Stimulated activated CD4-positive, alpha-beta T cell treated with anti-CD3 and anti-CD28 coated beads, TNF-alpha, amount 100 ng/mL, for 4 hours (primary cell): Measurements from ENCODE around the gene VAMP2.

ENCODE experiments used
- DNase-seq, 3 experiments: peaks; one replicate each; pipeline ENCODE4 v3.0.0-alpha.2; 2020; ENCODE audit warnings: low read depth in 3 of 3

The VAMP2 gene

DNA sequence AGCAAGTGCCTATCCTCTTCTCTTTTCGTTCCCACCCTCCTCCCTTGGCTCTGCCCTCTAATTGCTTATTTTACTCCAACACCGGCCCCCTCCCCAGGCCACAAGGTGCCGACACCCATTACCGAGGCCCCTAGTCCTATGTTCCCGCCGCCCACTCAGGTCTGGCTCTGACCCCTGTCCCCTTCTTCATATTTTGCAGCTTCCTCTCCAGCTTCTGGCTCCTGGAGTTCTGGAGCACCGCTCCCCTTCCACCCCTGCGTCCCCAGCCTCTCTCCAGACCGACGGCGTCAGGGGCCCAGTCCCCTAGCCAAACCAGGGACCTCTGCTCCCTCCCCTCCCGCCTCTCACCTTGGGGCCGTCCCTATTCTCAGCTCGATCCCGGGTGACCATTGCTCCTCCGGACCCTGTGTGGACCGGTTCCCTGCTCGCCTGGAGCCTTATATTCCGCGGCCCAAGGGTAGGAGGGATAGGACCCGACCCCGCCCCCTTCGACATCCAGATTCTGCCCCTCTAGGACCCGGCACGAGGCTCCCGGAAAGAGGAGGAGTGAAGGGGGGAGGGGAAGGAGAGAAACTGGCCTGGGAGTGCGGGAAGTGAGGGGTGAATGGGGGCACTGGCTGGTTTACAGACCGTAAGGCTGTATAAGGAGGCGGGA, 38.9 kb downstream of the VAMP2 start, which contains the start of gene HES7:
HES7 (minus strand) TSS at position 412 of the 655 bp plus-strand sequence; CDS start at position 390, 22 bp downstream.
- no peak for DNase-seq

DNA sequence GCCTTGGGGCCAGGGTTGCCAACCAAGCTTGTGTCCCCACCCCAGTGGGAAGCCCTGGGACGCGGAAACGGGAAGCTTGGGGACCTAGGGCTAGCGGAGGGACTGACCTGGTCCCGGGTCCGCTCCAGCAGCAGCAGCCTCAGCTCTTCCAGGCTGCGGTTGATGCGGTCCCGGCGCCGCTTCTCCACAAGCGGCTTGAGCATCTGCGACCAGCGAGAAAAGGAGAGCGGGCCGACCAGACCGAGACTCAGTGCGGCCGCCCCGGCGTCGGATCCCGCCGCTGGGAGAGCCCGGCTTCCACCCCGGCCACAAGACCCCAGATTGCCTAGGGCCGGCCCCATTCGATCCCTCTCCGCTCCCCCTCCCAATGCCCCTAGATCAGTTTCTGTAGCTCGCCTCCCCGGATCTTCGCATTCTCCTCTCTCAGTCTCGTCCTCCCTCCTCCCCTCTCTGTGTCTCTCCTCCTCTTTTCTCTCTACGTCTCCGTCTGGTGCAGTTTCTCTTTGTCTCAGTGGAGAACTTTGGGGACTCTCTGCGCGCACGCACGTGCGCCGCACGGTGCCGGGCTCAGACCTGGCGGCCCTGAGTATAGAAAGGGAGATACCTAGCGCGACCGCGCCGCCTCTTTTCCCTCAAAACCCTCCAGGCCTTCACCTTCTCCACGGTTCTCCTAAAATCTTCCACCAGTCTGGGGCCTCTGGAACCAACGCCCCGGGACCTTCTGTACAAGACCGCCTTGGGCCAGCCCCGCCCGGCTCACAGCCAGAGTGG, 39.6 kb downstream of the VAMP2 start:
- DNase-seq: peak in 1 of 3 experiments; percentile 33

DNA sequence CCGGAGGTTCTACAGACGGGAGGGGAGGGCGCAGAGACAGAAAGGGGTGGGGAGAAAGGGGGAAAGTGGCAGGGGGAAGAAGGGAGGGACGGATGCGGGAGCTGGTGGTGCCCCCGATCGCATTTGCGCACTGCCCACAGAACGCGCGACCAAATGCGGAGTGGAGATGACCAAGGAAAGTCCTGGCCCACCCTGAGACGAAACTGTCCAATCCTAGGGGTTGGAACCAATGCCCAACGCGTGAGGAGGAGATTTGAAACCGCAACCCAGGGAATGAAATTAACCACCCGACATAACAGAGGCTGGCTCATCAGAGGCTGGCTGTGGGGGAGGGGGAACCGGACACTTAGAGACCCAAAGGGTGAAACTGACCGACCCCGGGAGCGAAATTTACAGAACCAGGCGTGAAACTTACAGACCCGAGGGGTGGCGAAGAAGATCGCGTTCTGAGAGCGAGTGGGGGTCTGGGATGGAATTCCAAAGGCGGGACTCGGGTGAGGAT, 40.3 kb downstream of the VAMP2 start:
- no peak for DNase-seq

DNA sequence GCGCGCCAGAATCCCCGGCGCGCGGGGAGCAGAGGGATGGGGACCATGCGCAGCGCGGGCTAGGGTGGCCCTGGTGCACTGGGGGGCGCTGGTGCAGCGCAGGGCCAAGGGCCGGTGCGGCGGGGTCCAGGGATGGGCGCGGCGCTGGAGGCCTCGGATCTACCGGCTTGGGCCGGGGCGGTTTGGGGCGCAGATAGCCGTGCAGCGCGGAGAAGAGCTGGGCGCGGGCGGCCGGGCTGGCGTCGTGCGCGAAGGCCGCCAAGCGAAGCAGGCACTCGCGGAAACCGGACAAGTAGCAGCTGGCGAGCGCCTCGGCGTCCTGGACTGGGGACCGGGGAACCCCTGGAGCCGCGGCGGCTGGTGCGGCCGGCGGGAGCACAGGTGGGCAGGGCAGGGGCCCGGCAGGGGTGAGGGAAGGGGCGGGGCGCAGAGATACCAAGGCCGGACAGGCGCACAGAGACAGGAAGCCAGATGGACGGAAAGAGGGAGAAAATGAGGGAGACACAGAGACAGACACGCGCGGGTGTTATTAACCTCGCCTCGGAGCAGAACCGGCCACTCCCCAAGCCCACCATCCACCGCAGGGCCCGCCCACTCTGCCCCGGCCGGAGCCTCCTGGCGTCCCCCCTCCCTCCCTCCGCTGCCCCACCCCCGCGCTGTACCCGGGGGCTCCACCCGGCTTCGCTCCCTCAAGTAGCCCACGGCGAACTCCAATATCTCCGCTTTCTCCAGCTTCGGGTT, 40.9 kb downstream of the VAMP2 start:
- peak in 1 of 3 experiments; percentile 39 for DNase-seq

DNA sequence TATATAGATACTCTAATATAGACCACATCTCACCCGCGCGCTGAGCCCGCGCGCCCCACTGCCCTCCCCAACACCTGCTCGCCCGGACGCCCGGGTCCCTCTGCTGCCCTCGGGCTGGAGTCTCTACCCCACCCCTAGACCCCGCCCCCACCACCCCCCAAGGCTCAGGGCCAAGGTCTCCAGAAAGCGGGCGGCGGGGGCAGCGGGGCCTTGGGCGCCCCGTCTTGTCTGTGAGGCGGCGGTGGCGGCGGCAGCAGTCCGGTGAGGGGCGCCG, 41.4 kb downstream of the VAMP2 start:
- DNase-seq: no peak

DNA sequence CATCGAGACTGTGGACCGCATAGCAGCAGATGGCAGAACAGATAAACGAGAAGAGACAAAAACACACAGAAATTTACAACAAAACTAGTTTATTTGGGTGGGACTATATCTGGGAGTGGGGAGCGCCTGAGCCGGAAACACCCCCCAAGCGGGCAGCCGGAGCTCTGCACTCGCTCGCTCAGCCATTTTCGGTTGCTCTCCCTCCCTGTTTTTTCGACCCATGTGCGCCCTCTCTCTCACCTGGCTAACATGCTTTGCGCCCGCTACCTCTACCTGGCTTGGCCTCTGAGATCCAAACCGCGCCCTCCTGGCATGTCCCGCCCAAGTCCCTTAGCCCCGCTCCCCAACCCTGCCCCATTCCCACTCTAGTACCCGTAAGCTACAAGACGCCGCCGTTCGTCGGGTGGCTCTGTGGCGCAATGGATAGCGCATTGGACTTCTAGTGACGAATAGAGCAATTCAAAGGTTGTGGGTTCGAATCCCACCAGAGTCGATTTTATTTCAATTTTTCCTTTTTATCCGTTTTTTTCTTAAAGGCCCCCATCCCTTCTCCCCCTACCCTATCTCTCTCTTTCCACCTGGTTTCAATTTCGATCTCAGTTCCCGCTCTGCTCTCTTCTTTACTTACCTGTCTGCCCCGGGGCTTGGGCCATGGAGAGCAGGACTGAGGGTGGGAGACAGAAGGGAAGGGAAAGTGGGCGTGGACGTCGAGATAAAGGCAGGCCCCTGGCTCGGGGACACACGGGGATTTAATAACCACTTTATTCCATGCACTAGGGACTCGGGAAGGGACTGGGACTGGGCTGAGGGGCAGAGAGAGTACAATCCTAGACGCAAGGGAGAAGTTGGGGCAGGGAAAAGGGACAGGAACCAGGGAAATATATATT, 42.0 kb downstream of the VAMP2 start:
- DNase-seq: peak; percentile 57 to 70 (median 68)

DNA sequence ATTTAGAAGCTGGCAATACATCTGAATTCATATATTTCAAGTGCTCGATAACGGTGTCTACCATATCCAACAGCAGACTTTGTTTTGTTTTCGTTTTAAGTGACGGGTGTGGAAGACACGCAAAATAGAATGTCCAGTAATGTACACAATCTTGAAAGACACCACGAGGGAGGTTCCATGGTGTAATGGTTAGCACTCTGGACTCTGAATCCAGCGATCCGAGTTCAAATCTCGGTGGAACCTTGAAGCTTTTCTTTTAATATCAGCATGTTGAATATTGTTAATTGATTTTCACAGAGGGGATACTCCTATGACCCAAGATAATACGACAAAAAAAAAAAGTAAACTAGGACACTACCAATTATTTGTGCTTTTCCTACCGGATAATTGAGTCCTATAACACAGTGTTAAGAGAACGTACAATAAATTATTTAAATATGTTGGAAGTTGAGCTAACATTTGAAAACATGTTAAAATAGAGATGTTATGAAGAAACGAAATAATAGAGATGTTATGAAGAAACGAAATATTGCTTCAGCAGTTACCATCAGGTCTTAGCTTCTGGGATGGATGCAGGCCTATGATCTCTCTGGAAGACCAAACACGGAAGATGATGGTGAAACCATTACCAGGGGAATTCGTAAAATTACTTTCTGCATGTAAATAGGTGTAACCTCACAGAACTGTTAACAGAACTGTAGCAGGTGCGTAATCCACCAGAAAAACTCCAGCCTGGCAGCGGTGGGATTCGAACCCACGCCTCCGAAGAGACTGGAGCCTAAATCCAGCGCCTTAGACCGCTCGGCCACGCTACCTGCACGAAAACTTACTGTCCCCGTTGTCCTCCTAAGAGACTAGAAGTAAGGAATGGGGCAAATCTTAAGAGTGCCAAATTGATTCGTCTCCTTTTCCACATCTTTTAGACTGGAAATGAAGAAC, 42.9 kb downstream of the VAMP2 start:
- peak; percentile 75 to 88 (median 75) for DNase-seq

DNA sequence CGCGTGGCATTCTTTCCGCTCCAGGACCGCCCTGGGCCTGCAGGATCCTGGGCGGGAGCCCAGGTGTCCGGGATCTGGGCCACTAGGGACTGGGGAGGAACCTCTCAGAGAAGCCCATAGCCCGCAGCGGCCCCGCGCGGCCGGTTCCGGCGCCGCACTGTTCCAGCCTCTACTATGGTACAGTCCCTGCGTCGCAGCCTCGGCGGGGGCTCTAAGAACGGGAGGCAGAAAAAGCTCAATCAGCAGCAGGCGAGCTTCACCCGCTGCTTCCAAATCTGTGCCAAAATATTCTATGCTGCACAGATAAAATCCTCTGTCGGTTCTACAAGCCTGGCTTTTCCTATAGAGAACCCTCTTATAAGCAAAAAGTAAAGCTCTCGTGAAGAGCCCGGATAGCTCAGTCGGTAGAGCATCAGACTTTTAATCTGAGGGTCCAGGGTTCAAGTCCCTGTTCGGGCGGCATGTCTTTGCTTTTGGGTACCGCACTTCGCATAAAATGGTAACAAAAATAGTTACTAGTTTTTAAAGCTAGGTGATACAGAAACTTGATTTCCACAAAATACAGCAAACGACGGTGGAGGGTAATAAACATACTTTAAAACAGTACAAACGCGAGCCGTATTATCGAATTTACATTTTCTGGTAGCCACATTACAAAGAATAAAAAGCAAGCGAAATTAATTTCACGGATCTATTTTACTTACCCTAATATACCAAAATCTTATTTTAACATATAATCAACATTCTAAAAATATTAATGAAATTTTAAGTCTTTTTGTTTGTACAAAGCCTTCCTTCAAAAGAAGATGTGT, 43.8 kb downstream of the VAMP2 start:
- DNase-seq: peak; percentile 78 to 86 (median 80)

DNA sequence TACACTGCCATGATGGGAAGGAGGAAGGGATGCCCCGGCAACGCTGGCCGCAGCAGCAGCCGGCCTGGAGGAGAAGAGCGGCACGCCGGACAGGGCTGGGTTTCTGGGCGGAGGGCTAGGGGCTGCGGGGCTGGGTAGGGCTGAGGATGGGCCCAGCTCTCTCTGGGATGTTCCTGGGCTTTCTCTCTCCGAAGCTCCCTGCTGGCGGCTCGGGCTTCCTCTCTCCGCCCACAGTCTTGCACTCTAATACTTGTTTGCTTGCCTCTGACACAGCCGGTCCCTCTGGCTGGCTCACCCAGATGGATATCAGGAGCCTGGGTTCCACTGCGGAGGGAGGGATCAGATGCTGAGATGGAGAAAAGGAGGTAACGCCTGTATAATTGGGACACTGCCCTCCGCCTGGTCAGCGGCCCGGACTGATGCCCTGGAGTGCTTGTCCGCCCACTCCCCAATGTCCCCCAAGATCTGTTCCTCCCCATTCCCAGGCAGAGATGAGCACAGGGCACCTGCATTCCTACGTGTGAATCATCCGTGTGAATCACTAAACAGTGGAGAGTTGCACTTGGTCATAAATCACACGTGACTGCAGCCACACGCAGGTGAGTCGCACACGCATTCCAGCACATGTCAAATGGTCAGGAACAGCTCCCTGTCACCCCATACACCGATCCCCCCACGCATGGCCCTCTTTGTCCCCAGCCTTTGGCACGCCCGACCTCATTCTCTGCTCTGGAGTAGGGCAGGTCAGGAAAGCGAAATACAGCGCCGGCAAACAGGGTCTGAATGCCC, 44.6 kb downstream of the VAMP2 start, which contains the start of gene ALOXE3:
ALOXE3 (minus strand) TSS at position 535 of the 789 bp plus-strand sequence; CDS start at position 11, 524 bp downstream.
- DNase-seq: peak in 1 of 3 experiments; percentile 35

DNA sequence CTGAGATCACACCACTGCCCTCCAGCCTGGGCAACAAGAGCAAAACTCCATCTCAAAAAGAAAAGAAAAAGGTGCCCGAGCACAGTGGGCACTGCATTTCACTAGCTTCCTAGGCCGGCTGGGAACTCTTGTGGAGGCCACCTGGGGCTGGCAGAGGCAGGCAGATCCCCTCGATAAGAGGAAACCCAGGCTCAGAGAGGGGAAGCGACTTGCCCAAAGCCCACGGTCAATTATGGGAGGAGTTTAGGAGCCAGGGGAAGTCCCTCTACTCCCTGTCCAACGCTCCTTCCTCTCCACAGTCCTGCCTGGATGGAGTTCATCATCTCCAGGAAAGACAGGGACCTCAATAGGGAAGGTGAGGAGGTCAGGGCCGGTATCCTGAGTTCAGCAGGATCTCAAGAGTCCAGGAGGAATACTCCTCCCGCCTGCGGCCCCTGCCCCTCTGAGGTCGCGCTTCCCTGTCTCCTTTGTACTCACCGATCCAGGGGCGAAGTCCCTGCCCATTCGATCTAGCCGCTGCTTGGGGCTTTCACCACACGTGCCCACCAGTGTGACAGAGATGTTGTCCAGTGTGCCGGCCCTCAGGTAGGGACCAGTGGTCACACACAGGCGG, 45.3 kb downstream of the VAMP2 start:
- DNase-seq: no peak

DNA sequence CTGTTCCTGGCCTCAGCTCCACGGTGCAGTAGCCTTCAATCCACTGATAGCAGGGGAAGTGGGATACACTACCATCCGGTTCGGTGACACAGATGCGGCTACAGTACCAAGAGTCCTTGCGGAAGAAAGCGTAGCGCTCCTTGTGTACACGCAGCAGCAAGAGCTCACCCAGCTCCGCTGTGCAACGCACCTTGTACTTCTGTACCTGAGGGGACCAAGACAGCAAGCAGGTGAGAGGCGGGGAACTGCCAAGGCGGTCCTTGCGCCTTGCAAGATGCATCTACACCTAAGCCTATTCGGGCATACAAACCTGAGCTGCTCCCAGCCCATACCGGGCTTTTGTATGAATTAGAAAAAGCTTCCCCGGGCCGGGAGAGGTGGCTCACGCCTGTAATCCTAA, 46.0 kb downstream of the VAMP2 start:
- DNase-seq: no peak

DNA sequence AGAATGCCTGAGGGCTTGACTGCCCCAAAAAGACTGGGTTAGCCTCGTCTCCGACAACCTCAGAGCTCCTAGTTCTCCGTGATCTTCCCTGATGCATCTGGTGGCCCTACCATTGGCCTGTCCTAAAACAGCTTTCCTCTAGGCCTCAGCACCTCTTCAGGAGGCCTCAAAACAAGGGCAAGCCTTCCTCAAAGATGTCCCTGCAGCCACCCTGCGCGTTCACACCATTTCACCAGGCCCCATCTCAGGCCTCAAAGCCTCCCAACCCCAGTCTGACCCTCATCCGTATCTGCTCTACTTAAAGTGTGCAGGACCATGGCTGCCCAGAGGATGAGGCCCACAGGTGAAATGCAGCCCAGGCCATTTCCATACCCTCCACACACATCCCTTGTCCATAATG, 51.8 kb downstream of the VAMP2 start:
- DNase-seq: no peak

DNA sequence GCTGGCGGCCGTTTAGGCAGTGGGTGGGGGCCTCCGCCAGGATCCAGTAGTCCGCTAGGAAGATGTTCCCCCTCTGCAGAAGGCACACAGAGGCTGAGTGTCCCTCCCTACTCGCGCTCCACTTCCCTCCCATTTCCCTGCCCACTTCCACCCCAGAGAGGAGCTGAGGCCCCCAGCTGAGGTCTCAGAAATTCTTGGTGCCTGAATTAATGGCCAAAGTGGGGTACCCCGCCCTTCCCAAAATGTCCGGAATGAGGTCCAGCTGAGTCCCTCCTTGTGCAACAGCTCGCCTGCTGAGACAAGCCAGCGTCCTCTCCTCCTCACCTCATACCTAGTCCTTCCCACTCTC, 52.3 kb downstream of the VAMP2 start:
- no peak for DNase-seq

DNA sequence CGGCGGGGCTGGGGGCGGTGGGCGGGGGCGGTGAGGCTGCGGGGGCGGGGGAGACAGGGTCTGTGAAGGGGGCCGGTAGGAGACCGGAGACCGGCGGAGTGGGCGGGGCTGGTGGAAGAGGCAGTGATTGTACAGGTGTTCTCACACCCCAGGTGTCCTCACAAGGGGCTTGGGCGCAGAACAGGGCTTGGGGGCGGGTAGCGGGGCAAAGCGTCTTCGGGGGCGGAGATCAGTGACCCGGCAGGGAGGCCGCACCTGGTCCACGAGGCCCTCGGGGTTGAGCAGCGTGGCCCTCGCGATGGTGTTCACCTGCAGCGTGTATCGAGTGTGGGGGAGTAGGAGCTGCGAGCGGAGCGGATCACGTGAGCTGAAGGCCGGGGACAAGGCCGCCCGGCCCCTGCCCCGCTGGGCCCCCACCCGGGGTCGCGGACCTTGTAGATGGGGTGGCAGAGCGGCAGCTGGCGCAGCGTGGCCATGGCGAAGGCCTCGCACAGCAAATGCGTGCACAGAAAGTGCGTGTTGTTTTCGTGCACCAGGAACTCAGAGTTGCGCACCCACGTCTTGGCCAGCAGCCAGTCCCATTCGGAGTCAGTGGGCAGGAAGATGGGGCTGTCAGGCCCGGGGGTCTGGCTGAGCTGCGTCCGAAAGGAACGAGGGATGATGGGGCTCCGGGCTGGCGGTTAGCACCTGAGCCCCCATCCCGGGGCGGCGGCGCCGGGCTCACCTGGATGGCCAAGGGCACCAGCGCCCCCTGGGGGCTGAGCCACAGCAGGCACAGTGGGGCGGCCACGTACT, 52.9 kb downstream of the VAMP2 start:
- peak; percentile 59 to 66 (median 66) for DNase-seq
